A673 (cell line): ENCODE results near the gene ZNF17. TPM values are rescaled to one million over a fixed set of nuclear protein-coding genes. Genes with fewer than 3 reads are reported as not detected.
"Not testable (repeated sequence)": the region's sequence is repeated elsewhere in the genome, so short reads cannot be mapped to it uniquely, and the experiment has no call there.

Experiments
- BruUV-seq: library from RNA; stranded (reverse); fragments of 400-500 nt; replicated peaks from 2 replicates; lab custom pipeline; 2021; lab: Mats Ljungman, UMichigan
- CTCF ChIA-PET: fragments of 300-600 bp; sonication (Branson Sonifier 250); formaldehyde crosslinking; loops from one replicate; lab custom pipeline; 2022; ENCODE audit warnings: antibody characterized with exemption; lab: Charles Lee
- POLR2A ChIA-PET: fragments of 300-600 bp; sonication (Branson Sonifier 250); formaldehyde crosslinking; loops from one replicate; lab custom pipeline; 2022; ENCODE audit warnings: antibody characterized with exemption; ENCODE audit not compliant: low non-redundant PET; lab: Charles Lee
- DNase-seq: peaks from one replicate; pipeline ENCODE4 v3.0.0-alpha.2; 2015; ENCODE audit warnings: low spot score
- H3K27ac ChIP-seq: fragments of 200-600 bp; sonication (generic); 2 replicates; pipeline ENCODE4 v1.5.1; 2016; ENCODE audit warnings: mixed run types, low read depth, mild to moderate bottlenecking, mixed read lengths, antibody characterized with exemption, low read length; ENCODE audit not compliant: poor library complexity, severe bottlenecking
- H3K27me3 ChIP-seq: fragments of 200-600 bp; sonication (generic); replicated peaks from 2 replicates; pipeline ENCODE4 v1.6.1; 2017; ENCODE audit warnings: mixed run types, low read depth, mild to moderate bottlenecking, mixed read lengths, antibody characterized with exemption, low read length; ENCODE audit not compliant: insufficient read depth, poor library complexity
- H3K36me3 ChIP-seq: fragments of 200-600 bp; sonication (generic); 2 replicates; pipeline ENCODE4 v1.6.1; 2016; ENCODE audit warnings: mixed run types, mild to moderate bottlenecking, mixed read lengths, antibody characterized with exemption, low read length; ENCODE audit not compliant: insufficient read depth, poor library complexity, severe bottlenecking
- H3K4me1 ChIP-seq: fragments of 200-600 bp; sonication (generic); 2 replicates; pipeline ENCODE4 v1.6.1; 2017; ENCODE audit warnings: mixed run types, mild to moderate bottlenecking, mixed read lengths, antibody characterized with exemption, low read length; ENCODE audit not compliant: insufficient read depth, poor library complexity, severe bottlenecking
- H3K4me3 ChIP-seq: fragments of 200-600 bp; sonication (generic); 2 replicates; pipeline ENCODE4 v1.5.1; 2016; ENCODE audit warnings: low read depth, mixed run types, mild to moderate bottlenecking, mixed read lengths, low read length; ENCODE audit not compliant: poor library complexity, severe bottlenecking
- H3K9me3 ChIP-seq: fragments of 200-600 bp; sonication (generic); 2 replicates; pipeline ENCODE4 v1.6.1; 2016; ENCODE audit warnings: mixed run types, low read depth, mild to moderate bottlenecking, mixed read lengths, antibody characterized with exemption, low read length; ENCODE audit not compliant: poor library complexity, severe bottlenecking
- CTCF ChIP-seq: fragments of 300-800, 200-600 bp; sonication (generic); conservative IDR thresholded peaks from 2 replicates; pipeline ENCODE4 v1.5.1; 2017; ENCODE audit warnings: low read depth, mild to moderate bottlenecking, antibody characterized with exemption, low read length, moderate library complexity, mixed read lengths
- EZH2 ChIP-seq: fragments of 200-600 bp; sonication (generic); IDR thresholded peaks from 2 replicates; pipeline ENCODE4 v1.6.1; 2017; ENCODE audit warnings: borderline replicate concordance, low read depth, mild to moderate bottlenecking, mixed read lengths, antibody characterized with exemption, low read length; ENCODE audit not compliant: poor library complexity, severe bottlenecking
- intact Hi-C: fragments of 100-400 bp; cut with micrococcal nuclease; formaldehyde crosslinking; loops from one replicate; pipeline ENCODE4 v1.10.0; 2022; ENCODE audit not compliant: unreplicated experiment
- total RNA-seq: library from RNA; stranded (reverse); gene quantifications from 2 replicates; pipeline ENCODE4 v1.2.3, GENCODE V29; 2021

Gene ZNF17
- total RNA-seq, 1 experiment from 2014 or later = 13.1 TPM

DNA sequence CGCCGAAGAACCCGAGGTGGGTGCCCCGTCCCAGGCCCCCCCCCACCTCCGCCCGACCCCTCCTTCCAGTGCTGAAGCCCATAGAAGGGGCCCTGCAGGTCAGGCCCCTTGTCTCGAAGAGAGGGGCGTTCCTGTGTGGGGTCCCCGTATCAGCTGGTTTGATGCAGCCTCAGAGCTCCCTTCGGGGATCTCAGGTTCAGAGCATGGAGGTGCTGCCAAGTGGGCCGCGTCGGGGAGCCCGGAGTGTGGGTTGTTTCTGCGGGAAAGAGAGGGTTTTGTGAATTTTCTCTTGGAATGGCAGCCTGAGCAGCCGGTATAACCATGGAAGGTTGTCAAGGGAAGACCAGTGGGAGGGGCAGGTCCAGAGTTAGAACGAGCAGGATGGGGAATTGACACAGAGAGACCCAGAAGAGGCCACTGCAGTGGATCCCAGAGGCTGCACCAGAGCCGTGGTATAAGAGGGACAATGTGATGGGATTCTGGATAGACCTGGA, 47.2 kb upstream of the ZNF17 start:
- peak overlapping the region; percentile 82 for H3K27ac ChIP-seq

GRCh38 chr19:57366776-57367175, 44.2 kb upstream of the ZNF17 start:
- no peak for DNase-seq
- intact Hi-C loops = no loop called here
- H3K4me3 ChIP-seq = no peak overlapping the region
- H3K27me3 ChIP-seq = no peaks in the 10 kb centered on the region
- no TSS peak for BruUV-seq
- POLR2A ChIA-PET = no interaction called here
- TF ChIP-seq EZH2 (no peak), CTCF (no peak)
- no peak overlapping the region for H3K27ac ChIP-seq
- no peaks in the 10 kb centered on the region for H3K36me3 ChIP-seq
- no peaks in the 10 kb centered on the region for H3K4me1 ChIP-seq
- CTCF ChIA-PET = interaction anchor here (0.6 kb wide), 1 partner anchor 23 kb away, joined by 3 read pairs; the partner anchor contains the start of gene ZNF548
- H3K9me3 ChIP-seq = no peaks in the 10 kb centered on the region

More for the DNA sequence above, 47.2 kb upstream of the ZNF17 start:
- CTCF ChIA-PET = interaction anchor here (1.7 kb wide), 1 partner anchor 25 kb away, joined by 4 read pairs; the partner anchor contains the start of gene ZNF548
- no peaks in the 10 kb centered on the region for H3K9me3 ChIP-seq
- TF ChIP-seq CTCF (no peak), EZH2 (no peak)
- POLR2A ChIA-PET = no interaction called here
- no TSS peak for BruUV-seq
- peak overlapping the region; percentile 73 for H3K4me3 ChIP-seq
- H3K36me3 ChIP-seq = no peaks in the 10 kb centered on the region
- H3K4me1 ChIP-seq = no peaks in the 10 kb centered on the region
- no peaks in the 10 kb centered on the region for H3K27me3 ChIP-seq
- DNase-seq = peak; percentile 8
- intact Hi-C loops = loop anchor here (2.0 kb wide), 1 partner anchor 25 kb away; the partner anchor contains the start of gene ZNF548

- intact Hi-C loops = no loop called here
- Histone ChIP-seq H3K27me3 (no peaks in the 10 kb centered on the region), H3K36me3 (peaks cover 16% of the 10 kb centered on the region), H3K4me3 (no peak overlapping the region), H3K27ac (no peak overlapping the region), H3K4me1 (no peaks in the 10 kb centered on the region), H3K9me3 (peaks cover 20% of the 10 kb centered on the region)
- POLR2A ChIA-PET = no interaction called here
- CTCF ChIA-PET = no interaction called here
- no peak for TF ChIP-seq CTCF
- TF ChIP-seq EZH2 = no peak
- DNase-seq = no peak
- no TSS peak for BruUV-seq
These were observed 36.8 kb upstream of the ZNF17 start for GRCh38 chr19:57374179-57374578.

DNA sequence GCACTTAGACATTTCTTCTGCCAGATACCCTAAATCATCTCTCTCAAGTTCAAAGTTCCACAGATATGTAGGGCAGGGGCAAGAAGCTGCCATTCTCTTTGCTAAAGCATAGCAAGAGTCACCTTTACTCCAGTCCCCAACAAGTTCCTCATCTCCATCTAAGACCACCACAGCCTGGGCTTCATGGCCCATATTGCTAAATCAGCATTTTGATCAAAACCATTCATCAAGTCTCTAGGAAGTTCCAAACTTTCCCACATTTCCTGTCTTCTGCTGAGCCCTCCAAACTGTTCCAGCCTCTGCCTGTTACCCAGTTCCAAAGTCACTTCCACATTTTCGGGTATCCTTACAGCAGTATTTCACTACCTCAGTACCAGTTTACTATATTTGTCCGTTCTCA, 36.3 kb upstream of the ZNF17 start:
- BruUV-seq = not testable (repeated sequence)

More for the DNA sequence above, 36.3 kb upstream of the ZNF17 start:
- H3K27me3 ChIP-seq, intact Hi-C loops, H3K4me3 ChIP-seq, DNase-seq, H3K27ac ChIP-seq, H3K4me1 ChIP-seq, POLR2A ChIA-PET, CTCF ChIA-PET: not testable (repeated sequence)
- H3K9me3 ChIP-seq = peaks cover 20% of the 10 kb centered on the region
- H3K36me3 ChIP-seq = peaks cover 16% of the 10 kb centered on the region
